Cardiac fibroblast (primary cell): ENCODE data around the gene TUSC2.
A peak's percentile ranks its signal among the peaks of the same experiment; 100 is the strongest.

Experiments used
- DNase-seq, 2 donors: peaks; one replicate each; pipeline versions ENCODE4 v3.0.0 to v3.0.0-alpha.2; 2010; ENCODE audit warnings: low read depth in 2 of 2
- H3K4me3 ChIP-seq, 2 donors: replicated peaks in 1 of 2; 1 replicate in 1 of 2; 2 replicates in 1 of 2; pipeline ENCODE4 v1.5.1; 2011; ENCODE audit warnings: low read depth in 2 of 2, low read length in 2 of 2, mild to moderate bottlenecking in 2 of 2, moderate library complexity in 1 of 2
- TF ChIP-seq, protein P1 (sequence below): IDR thresholded peaks from one replicate; pipeline ENCODE4 v1.5.1; 2011; ENCODE audit warnings: low read depth, mild to moderate bottlenecking, low read length, inconsistent platforms

TUSC2 gene

DNA sequence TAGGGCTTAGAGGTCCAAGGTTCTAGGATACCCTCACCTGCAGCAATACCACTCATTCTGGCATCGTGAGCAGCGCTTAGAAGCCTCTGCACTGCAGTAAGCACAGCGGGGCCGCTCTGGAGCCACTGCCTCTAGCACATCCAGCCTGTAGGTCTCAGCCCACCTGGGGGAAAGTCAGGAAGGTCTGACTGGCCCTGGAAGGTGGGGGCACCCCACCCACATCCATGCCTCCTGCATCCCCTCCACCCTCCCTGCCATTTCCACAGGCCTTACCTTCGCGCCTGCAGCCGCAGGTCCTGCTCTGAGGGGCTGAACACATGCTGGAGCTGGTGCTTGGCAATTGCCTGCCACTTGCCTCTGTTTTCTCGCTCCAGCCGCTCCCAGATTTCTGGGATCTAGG lies 13.5 kb upstream of the TUSC2 start:
- TF ChIP-seq, protein P1, sequence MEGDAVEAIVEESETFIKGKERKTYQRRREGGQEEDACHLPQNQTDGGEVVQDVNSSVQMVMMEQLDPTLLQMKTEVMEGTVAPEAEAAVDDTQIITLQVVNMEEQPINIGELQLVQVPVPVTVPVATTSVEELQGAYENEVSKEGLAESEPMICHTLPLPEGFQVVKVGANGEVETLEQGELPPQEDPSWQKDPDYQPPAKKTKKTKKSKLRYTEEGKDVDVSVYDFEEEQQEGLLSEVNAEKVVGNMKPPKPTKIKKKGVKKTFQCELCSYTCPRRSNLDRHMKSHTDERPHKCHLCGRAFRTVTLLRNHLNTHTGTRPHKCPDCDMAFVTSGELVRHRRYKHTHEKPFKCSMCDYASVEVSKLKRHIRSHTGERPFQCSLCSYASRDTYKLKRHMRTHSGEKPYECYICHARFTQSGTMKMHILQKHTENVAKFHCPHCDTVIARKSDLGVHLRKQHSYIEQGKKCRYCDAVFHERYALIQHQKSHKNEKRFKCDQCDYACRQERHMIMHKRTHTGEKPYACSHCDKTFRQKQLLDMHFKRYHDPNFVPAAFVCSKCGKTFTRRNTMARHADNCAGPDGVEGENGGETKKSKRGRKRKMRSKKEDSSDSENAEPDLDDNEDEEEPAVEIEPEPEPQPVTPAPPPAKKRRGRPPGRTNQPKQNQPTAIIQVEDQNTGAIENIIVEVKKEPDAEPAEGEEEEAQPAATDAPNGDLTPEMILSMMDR = no peak
- peak overlapping the region; percentile 42 to 64 for H3K4me3 ChIP-seq
- no peak for DNase-seq

DNA sequence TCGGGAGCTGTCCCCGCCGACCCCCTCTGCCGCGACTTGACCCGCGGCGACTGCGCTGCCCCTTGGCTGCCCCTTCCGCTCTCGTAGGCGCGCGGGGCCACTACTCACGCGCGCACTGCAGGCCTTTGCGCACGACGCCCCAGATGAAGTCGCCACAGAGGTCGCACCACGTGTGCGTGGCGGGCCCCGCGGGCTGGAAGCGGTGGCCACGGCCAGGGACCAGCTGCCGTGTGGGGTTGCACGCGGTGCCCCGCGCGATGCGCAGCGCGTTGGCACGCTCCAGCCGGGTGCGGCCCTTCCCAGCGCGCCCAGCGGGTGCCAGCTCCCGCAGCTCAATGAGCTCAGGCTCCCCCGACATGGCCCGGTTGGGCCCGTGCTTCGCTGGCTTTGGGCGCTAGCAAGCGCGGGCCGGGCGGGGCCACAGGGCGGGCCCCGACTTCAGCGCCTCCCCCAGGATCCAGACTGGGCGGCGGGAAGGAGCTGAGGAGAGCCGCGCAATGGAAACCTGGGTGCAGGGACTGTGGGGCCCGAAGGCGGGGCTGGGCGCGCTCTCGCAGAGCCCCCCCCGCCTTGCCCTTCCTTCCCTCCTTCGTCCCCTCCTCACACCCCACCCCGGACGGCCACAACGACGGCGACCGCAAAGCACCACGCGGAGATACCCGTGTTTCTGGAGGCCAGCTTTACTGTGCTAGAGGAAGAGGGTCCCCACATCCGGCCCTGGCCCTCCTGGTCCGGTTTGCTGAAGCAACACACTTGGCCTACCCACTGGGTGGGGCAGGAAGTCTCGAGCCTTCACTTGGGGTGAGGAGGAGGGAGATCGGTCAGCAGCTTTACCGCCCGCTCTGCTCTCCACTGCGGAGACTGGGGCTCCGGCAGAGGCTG lies 12.7 kb upstream of the TUSC2 start, which contains the start of gene RASSF1:
RASSF1 (minus strand) TSS at position 389 of the 882 bp plus-strand sequence; CDS start at position 358, 31 bp downstream.
- DNase-seq = peak; percentile 64
- TF ChIP-seq, protein P1 = no peak
- H3K4me3 ChIP-seq = peak within 1 kb of the TSS; percentile 43 to 64

DNA sequence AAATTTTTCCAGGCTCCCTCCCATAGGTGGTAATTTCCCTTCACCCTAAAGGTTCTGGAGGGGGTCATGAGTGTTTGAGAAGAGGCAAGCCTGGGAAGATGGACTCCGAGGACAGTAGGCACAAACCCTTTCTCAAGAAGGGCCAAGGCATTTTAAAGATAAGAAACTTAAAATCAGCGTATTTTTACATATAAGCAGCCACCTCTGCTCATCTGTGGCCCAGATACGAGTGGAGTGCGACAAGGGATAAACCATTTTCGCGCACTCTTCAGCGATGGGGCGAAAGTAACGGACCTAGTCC lies 12.1 kb upstream of the TUSC2 start:
- TF ChIP-seq, protein P1 = no peak
- peak overlapping the region; percentile 43 to 64 for H3K4me3 ChIP-seq
- DNase-seq = no peak

DNA sequence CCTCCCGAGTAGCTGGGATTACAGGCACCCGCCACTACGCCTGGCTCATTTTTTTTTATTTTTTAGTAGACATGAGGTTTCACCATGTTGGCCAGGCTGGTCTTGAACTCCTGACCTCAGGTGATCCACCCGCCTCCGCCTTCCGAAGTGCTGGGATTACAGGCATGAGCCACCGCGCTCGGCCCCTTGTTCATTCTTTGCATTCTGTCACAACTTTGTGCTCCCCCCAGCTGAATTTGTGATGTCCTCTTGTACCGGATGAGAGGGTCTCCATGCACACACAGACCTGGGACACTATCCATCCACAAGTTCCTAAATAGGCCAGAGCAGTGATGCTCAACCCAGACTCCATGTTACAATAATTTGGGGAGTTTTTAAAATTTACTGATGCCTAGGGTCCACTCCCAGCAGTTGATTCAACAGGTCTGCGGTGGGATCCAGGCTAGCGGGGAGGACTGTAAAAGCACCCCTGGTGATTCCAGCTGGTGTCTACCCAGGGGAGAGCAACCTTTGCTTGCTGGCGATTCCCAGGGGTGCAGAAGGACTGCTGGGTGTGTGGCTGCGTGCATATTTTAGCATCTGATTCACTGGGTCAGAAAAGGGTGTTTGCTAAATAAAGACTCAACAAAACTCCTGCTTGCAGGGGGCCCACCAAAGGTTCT lies 11.6 kb upstream of the TUSC2 start:
- TF ChIP-seq, protein P1 = no peak
- peak; percentile 53 to 85 for DNase-seq
- peak overlapping the region; percentile 43 to 64 for H3K4me3 ChIP-seq

DNA sequence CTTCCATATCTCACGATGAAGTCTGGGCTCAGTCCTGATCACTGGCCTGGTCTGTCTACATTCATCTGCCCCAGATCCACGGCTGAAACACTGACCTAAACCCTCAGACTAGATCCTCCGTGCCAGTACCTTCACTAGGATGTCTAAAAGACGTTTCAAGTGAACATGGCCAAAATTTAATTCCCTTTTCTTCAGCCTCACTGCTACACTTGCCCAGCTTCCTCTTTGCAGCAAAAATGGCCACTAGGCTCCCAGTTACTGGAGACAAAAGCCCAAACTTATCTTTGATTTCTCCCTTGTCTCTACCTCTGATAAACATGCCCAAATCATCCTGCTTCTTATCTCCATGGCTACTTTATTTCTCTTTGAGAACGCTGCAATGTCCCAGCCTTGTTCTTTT lies 10.9 kb upstream of the TUSC2 start:
- TF ChIP-seq, protein P1 = no peak
- no peak overlapping the region for H3K4me3 ChIP-seq
- DNase-seq = no peak

DNA sequence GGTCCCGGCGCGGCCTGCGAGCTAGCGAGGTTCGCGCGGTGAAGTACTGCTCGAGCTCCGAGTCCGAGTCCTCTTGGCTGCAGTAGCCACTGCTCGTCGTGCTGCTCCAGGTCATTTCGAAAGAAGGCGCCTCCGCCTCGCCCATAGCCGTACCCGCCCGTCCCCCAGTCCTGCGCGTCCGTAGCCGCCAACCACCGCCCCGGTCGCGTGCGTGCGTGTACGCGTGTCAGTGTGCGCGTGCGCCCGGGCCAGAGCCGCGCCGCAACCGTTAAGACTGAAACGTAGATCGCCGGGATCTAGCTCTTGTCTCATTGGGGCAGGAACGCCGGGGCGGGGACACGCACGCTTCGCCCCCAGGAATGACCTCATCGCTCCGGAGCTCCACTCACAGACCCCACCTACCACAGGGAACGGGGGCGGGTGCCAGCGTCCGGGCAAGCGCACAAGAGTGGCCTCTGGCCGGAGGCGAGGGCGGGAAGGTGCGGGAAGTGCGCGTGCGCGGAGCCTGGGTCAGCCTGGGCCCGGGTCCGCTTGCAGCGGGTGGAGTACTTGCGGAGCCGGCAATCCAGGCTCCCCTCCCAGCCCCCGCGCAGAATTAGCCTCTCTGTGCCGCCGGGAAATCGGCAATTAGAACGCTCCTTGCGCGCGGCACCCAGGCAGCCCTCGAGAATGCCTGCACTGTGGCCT lies 9.3 kb upstream of the TUSC2 start:
- TF ChIP-seq, protein P1 = no peak
- DNase-seq = peak; percentile 100
- peak overlapping the region; percentile 85 to 89 for H3K4me3 ChIP-seq
